ENCODE data around the gene TMEM243. TPM values are rescaled to one million over a fixed set of nuclear protein-coding genes. Genes with fewer than 3 reads are reported as not detected.

TMEM243 gene
- total RNA-seq, 1 experiment from 2014 or later = 23.5 TPM

DNA sequence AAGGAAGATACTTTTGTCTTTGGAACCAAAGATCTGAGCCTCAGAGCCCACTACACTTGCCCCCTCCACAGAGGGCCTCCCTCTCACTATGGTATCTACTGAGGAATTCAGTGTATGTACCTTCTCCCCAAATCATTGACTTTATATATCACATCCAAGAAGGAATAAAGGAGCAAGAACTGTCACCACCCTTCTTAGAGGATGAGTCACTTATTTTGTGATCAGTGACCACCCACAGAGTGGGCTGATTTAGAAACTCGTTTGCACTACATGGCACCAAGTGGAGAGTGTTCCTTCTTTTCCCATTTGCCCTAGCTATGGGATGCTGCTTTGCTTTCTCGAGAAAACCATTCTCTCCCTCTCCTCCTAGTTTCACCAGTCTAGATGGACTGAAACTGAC is 5.7 kb downstream of the TMEM243 start:
- peaks cover 5% of the 10 kb centered on the region; the same call in 1 of the 2 replicates for H3K79me2 ChIP-seq (ENCODE audit: insufficient read depth, low read length)
- H2BK120ac ChIP-seq (ENCODE audit: low read depth, low read length, poor library complexity, severe bottlenecking) = no peak overlapping the region
- H3T11ph ChIP-seq (ENCODE audit: low read length) = no peak overlapping the region
- H3K79me1 ChIP-seq (ENCODE audit: insufficient read depth, low read depth, low read length, poor library complexity, severe bottlenecking) = peaks cover 6% of the 10 kb centered on the region
- peaks cover 13 to 38% (median 28%) of the 10 kb centered on the region in 3 experiments for H3K36me3 Mint-ChIP-seq (ENCODE audit: insufficient read depth in 1 of 3, low read depth in 3 of 3)
- no peaks in the 10 kb centered on the region for H3K9me3 ChIP-seq (ENCODE audit: control insufficient read depth, low read depth, low read length)
- H4K8ac ChIP-seq (replicated peaks; ENCODE audit: insufficient read length, low read depth, low read length) = no peak overlapping the region
- peaks cover 5 to 6% of the 10 kb centered on the region in 2 experiments; a peak in 3 of 5 replicates for H3K9me3 Mint-ChIP-seq
- no peak overlapping the region for H2BK20ac ChIP-seq (ENCODE audit: low read depth, low read length, poor library complexity, severe bottlenecking)
- no peaks in the 10 kb centered on the region for H3K27me3 Mint-ChIP-seq (ENCODE audit: low read depth)
- no CpG with 5 or more reads among the region's 2 CpGs for WGBS (ENCODE audit: extremely low coverage, insufficient read length, low lambda C conversion rate)
- no peak overlapping the region for H3K14ac ChIP-seq (ENCODE audit: insufficient read depth, low read length)
- no peak overlapping the region for H4K5ac ChIP-seq (ENCODE audit: insufficient read length, low read depth, low read length)
- H3K18ac ChIP-seq (ENCODE audit: insufficient read length, low read depth, low read length) = no peak overlapping the region
- no peaks in the 10 kb centered on the region for H4K20me1 ChIP-seq (ENCODE audit: control insufficient read depth, insufficient read depth, insufficient read length)
- H3K27ac Mint-ChIP-seq = peak overlapping the region in 1 of 3 experiments; percentile 63; a peak in 2 of 7 replicates
- H4K91ac ChIP-seq (ENCODE audit: insufficient read length, low read depth, low read length) = no peak overlapping the region
- no peak overlapping the region for H3K27ac ChIP-seq (ENCODE audit: insufficient read length, low read depth, low read length)
- H3K4me1 Mint-ChIP-seq = peaks cover 18 to 22% of the 10 kb centered on the region in 2 experiments
- no peak overlapping the region for H3K9ac ChIP-seq (ENCODE audit: extremely low read depth, insufficient read length, low read length)
- no peak for DNase-seq
- H3K23ac ChIP-seq (ENCODE audit: insufficient read length, low read depth, low read length) = no peak overlapping the region
- no peaks in the 10 kb centered on the region for H3K27me3 ChIP-seq (ENCODE audit: insufficient read depth, low read length)
- H3K4me2 ChIP-seq (ENCODE audit: insufficient read depth, insufficient read length, low read length) = no peak overlapping the region
- H2BK15ac ChIP-seq (ENCODE audit: low read depth, low read length) = no peak overlapping the region
- H2AK5ac ChIP-seq (ENCODE audit: insufficient read length, low read length) = no peak overlapping the region
- no peak overlapping the region for H2AFZ ChIP-seq (ENCODE audit: low read length)
- no peaks in the 10 kb centered on the region for H3K4me1 ChIP-seq (ENCODE audit: insufficient read depth, low read length)
- no peak overlapping the region for H2BK12ac ChIP-seq (ENCODE audit: insufficient read length, low read depth, low read length)
- no peak overlapping the region for H3K4ac ChIP-seq (ENCODE audit: low read depth, low read length)
- H3K4me3 Mint-ChIP-seq = no peak overlapping the region
- H3K23me2 ChIP-seq (ENCODE audit: insufficient read length, low read depth, low read length, poor library complexity, severe bottlenecking) = no peaks in the 10 kb centered on the region
- TF ChIP-seq, protein P1, sequence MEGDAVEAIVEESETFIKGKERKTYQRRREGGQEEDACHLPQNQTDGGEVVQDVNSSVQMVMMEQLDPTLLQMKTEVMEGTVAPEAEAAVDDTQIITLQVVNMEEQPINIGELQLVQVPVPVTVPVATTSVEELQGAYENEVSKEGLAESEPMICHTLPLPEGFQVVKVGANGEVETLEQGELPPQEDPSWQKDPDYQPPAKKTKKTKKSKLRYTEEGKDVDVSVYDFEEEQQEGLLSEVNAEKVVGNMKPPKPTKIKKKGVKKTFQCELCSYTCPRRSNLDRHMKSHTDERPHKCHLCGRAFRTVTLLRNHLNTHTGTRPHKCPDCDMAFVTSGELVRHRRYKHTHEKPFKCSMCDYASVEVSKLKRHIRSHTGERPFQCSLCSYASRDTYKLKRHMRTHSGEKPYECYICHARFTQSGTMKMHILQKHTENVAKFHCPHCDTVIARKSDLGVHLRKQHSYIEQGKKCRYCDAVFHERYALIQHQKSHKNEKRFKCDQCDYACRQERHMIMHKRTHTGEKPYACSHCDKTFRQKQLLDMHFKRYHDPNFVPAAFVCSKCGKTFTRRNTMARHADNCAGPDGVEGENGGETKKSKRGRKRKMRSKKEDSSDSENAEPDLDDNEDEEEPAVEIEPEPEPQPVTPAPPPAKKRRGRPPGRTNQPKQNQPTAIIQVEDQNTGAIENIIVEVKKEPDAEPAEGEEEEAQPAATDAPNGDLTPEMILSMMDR (conservative IDR thresholded peaks at IDR 0.05) = no peak
- no peak overlapping the region for H2BK5ac ChIP-seq (ENCODE audit: insufficient read length, low read length)
- no peak overlapping the region for H3K56ac ChIP-seq (ENCODE audit: insufficient read length, low read depth, low read length)
